AG09319 (cell line): ENCODE measurements around the gene GLI2.

Experiments
- DNase-seq: peaks from one replicate; pipeline ENCODE4 v3.0.0-alpha.2; 2010; ENCODE audit warnings: low read depth; ENCODE audit errors: extremely low read depth
- TF ChIP-seq, protein P1 (sequence below): IDR thresholded peaks from 2 replicates; pipeline ENCODE4 v1.5.1; 2011; ENCODE audit warnings: low read depth, mild to moderate bottlenecking, inconsistent platforms, low read length, moderate library complexity

The GLI2 gene

DNA sequence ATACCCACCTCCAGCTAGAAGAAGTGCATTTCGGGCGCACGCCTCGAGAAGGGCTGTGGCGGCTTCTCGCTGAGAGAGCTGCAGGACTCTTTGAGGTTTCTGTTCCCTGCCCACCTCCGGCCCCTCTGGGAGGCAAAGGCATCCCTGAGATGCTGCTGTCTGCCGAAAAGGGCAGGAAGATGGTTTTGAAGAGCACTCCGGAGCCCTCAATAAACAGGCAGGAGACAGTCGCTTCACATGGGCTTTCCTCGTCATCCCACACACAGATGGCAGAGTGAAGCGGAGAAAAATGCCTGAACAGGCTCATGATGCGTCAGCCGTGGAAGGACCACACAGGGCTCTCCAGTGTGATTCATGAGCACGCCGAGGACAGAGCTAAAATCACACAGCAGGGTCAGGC is 25.4 kb upstream of the GLI2 start:
- no peak for DNase-seq
- TF ChIP-seq, protein P1, sequence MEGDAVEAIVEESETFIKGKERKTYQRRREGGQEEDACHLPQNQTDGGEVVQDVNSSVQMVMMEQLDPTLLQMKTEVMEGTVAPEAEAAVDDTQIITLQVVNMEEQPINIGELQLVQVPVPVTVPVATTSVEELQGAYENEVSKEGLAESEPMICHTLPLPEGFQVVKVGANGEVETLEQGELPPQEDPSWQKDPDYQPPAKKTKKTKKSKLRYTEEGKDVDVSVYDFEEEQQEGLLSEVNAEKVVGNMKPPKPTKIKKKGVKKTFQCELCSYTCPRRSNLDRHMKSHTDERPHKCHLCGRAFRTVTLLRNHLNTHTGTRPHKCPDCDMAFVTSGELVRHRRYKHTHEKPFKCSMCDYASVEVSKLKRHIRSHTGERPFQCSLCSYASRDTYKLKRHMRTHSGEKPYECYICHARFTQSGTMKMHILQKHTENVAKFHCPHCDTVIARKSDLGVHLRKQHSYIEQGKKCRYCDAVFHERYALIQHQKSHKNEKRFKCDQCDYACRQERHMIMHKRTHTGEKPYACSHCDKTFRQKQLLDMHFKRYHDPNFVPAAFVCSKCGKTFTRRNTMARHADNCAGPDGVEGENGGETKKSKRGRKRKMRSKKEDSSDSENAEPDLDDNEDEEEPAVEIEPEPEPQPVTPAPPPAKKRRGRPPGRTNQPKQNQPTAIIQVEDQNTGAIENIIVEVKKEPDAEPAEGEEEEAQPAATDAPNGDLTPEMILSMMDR, result no peak

DNA sequence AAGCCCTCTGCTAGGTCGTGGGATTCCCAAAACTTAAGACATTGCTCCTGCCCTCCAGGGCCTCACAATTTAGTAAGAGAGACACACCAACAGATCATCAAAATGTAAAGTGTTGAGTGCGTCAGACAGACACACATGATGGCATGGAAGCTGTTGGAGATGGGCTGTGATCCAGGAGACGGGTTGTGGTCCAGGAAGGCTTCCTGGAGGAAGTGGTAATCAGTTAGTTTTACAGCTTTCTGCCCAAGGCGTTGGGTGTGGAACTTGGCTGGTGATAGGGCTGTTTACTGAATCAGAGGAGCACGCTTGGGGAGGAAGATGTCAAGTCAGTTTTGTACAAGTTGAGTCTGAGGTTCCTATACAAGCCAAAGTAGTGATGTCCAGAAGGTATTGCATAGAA is 24.0 kb upstream of the GLI2 start:
- TF ChIP-seq, protein P1, result no peak
- no peak for DNase-seq

DNA sequence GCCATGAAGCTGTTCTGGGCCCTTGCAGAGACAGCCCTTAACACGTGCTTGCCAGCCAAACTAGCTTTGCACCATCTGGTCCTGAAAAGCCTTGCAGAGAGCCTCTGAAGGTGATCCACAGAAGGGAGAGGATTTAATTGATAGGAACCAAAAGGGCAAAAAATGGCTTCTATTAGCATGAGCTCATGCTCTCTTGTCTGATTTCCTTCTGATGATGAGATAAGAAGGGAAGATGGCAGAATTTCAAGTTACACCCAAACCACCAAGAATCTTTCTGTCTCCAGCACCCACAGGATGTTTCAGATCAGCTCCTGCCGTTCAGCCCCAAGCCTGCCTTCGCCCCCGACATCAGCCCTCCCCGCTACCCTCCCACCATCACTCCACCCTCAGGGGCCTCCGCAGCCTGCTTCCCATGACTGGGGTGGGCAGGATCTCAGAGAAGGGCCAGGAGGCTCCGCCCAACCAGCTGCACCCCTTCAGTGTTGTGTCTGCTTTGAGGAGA is 23.4 kb upstream of the GLI2 start:
- TF ChIP-seq, protein P1, result no peak
- no peak for DNase-seq

DNA sequence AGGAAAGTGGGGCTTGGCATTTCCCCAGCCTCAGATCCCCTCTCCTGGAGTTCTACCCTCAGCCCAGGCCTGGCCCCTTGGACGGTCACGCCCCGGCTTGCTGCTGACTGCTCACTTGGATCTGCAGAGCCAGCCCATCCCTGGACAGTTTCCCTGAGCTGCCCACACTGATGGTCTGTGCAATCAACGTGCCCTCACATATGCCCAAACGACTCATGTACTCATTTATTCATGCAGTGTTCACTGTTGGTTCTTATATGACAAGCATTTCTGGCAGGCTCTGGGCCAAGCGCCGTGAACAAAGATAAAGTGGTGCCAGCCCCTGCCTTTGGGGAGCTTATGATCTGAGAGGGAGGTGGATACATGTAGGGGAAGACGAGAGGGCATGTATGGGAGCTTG is 20.3 kb upstream of the GLI2 start:
- TF ChIP-seq, protein P1, result no peak
- no peak for DNase-seq

DNA sequence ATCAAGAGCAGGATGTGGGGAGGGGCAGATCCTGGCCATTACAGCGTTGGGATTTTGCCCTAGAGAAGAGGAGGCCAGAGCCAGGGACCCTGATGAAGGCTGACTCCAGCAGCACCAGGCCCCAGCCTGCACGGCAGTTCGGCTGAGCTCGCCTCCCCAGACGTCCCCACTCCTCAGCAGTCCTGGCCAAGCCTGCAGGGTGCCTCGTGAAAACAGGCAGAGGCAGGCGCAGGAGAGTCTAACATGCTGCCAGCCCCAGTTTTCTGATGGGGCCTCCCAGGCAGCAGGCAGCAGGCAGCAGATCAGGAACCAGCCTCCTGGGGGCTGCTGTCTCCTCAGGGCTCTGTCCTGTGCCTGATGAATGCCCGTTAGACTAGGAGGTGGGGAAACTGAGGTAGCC is 19.7 kb upstream of the GLI2 start:
- TF ChIP-seq, protein P1, result no peak
- DNase-seq, result no peak

DNA sequence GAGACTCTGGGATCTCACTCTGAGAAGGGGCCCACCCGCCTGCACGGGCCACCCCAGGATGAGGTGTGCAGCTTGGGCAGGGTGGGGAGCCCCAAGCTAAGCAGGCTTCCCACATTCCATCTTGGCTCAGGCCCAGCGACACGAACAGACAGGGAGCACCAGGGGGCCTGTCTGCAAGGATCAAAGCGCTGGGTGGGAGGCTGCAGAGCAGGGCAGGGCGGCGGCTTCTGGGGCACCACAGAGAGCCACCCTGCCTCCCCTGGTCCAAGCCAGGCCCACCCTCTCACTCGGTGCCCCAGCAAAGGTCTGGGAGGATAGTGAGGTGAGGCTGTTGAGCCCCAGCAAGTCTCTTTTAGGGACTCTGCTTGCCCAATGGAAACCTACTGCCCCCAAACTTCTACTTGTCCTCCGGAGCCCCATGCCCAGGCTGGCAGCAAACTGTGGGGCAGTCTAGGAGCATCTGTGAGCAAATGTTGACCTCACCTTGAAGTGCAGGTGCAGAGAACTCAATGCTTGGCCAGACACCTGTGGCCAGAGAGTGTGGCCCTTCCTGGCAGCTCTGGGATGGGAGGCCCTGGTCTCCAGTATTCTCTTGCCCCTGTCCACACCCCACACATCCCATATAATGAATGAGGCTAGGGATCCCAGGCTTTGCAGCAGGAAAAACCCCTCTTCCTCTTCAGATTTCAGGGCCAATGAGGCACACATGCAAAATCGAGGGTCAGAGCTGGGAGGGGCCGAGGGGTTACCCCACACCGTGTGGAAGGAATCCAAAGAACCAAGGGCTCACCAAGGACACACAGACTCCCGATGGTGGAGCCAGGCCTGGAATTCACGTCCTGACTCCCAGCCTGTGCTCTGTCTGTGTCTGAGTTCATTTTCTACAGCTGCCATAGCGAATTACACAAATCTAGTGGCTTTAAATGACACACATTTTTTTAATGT is 18.8 kb upstream of the GLI2 start:
- no peak for DNase-seq
- TF ChIP-seq, protein P1, result no peak

DNA sequence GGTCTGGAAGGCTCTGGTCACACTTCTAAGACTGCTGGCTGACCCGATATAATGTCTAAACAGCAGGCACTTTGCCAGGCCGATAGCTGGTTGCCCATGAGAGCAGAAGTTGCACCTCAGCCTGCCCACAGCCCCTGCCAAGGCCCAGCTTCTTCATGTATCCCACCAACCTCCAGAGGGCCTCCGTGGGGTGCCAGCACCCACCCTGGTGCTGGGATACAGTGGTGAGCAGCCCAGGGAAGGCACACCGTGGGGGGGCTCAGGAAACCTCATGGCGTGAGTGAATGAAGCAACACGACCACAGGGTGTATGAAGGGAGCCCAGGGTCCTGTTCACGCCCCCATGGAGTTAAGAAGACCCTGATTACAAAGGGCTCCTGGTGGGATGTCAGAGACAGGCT is 16.2 kb upstream of the GLI2 start:
- DNase-seq, result no peak
- TF ChIP-seq, protein P1, result no peak
